ENCODE data around the gene SNX8.

GRCh38 chr7:2289111-2289586 lies 25.1 kb downstream of the SNX8 start:
- no peak for TF ChIP-seq ERF (CRISPR knock-in tag; IDR thresholded peaks at IDR 0.05)
- TF ChIP-seq NFE2 (IDR thresholded peaks at IDR 0.05; ENCODE audit: low read depth): no peak
- no peak for TF ChIP-seq POLR2AphosphoS5 (IDR thresholded peaks at IDR 0.05; ENCODE audit: control insufficient read depth, insufficient read depth, low read depth, low read length)
- no peak for TF ChIP-seq RAD51 (IDR thresholded peaks at IDR 0.05; ENCODE audit: borderline replicate concordance, low read depth)
- no peak for TF ChIP-seq BHLHE40 (IDR thresholded peaks at IDR 0.05; ENCODE audit: low read length)
- TF ChIP-seq NEUROD1 (IDR thresholded peaks at IDR 0.05; ENCODE audit: borderline replicate concordance, low read depth, low read length, partially characterized antibody): no peak
- TF ChIP-seq POLR2A (conservative IDR thresholded peaks at IDR 0.05): no peak
- TF ChIP-seq CC2D1A (IDR thresholded peaks at IDR 0.05): no peak
- no peak for TF ChIP-seq HMG20B (CRISPR knock-in tag; IDR thresholded peaks at IDR 0.05)

Data from K562 (cell line).